ENCODE measurements around the gene SERINC1.

DNA sequence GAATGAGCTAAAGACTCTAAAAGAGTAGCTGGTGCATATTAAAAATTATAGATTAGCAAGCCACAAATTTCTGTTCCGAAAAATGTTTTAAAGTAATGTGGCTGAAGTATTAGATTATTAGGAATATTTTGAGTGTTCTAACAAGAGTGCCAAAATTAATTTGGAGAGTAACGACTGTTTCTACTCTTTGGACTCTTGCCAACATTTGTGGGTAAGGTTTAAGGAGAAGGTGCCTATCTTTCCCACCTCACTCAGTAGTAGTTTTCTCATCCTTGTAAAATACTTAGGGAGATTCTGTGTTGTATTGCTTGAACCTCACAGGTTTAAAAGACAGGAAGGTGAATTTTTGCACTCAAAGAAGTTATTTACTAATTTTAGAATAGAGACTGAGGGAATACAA, 67.2 kb downstream of the SERINC1 start:
- TF ChIP-seq, protein P1, sequence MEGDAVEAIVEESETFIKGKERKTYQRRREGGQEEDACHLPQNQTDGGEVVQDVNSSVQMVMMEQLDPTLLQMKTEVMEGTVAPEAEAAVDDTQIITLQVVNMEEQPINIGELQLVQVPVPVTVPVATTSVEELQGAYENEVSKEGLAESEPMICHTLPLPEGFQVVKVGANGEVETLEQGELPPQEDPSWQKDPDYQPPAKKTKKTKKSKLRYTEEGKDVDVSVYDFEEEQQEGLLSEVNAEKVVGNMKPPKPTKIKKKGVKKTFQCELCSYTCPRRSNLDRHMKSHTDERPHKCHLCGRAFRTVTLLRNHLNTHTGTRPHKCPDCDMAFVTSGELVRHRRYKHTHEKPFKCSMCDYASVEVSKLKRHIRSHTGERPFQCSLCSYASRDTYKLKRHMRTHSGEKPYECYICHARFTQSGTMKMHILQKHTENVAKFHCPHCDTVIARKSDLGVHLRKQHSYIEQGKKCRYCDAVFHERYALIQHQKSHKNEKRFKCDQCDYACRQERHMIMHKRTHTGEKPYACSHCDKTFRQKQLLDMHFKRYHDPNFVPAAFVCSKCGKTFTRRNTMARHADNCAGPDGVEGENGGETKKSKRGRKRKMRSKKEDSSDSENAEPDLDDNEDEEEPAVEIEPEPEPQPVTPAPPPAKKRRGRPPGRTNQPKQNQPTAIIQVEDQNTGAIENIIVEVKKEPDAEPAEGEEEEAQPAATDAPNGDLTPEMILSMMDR (IDR thresholded peaks at IDR 0.05) = no peak
- no peak for TF ChIP-seq POLR2A (IDR thresholded peaks at IDR 0.05)

Data from adrenal gland (tissue), 5 donors.